ENCODE measurements around the gene ATP6AP1.
A peak's percentile ranks its signal among the peaks of the same experiment; 100 is the strongest.

Gene ATP6AP1

DNA sequence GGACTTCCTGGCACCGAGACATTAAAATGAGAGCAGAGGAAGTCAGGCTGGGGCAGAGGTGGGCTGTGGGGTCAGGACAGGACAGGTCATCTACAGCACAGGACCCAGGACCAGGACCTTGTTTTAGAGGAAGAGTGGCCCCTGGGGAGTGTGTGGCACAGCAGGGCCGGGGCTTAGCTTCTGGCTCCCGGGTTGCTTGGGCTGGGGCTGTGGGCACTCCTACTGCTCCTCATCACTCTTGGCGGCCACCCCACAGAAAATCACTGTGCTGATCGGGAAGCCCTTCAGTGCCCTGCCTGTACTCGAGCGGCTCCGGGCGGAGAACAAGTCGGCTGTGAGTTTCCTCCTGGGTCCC lies 8.1 kb upstream of the ATP6AP1 start:
- H3K4me3 ChIP-seq (ENCODE audit: low read depth, low read length): no peak overlapping the region
- DNase-seq (ENCODE audit: low read depth): no peak

DNA sequence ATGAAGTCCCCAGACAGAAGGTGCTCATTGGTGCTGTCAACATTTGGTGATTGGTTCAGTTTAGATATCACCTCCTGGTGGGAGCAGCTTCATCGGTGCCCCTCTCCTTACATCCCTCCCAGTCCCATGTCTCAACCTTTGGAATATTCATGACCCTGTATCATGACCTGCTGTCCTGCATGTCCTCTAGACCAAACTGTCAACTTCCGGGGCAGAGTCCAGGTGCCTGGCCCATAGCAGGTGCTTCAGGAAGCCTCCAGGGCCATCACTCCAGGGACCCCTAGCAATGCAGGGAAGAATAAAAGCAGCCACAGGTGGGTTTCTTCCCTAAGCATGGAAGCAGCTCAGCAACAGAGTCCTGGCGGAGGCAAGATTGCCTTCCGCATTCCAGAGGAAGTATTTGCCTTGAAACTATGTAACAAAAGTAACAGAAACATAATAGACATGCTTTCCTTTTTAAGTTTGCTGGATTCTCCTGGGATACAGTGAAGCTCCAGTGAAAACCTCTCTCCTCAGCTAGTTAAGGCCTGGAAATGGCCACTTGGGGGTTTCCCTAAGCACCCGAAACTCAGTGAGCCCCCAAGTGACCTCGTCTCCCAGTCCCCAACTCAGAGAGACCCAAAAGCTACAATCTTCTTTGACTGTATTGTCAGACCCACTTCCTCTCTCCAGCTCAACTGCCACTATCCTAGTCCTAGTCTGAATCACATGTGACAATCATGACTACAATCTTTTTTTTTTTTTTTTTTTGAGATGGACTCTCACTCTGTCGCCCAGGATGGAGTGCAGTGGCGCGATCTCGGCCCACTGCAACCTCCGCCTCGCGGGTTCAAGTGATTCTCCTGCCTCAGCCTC lies 1.3 kb upstream of the ATP6AP1 start:
- no peak overlapping the region for H3K4me3 ChIP-seq (ENCODE audit: low read depth, low read length)

DNA sequence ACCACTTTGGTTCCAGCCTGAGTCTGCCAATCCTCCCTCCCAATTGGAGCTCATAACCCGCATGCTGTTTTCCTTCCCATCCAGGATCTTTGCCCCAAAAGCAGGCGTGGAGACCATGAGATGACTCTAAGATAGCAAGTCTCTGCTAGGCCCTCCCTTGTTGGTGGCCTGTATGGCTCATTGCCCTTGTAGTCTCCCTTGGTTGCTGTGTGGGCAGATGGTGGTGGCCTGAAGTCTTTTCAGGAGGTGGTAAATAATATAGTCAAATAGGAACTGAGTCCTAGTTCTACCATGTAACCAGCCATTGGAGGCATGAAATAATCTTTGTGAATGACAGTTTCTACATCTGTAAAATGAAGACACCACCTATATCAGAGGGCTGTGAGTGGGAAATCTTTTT lies 1.2 kb downstream of the ATP6AP1 start:
- DNase-seq (ENCODE audit: low read depth): no peak
- no peak overlapping the region for H3K4me3 ChIP-seq (ENCODE audit: low read depth, low read length)

More for the DNA sequence above, 1.3 kb upstream of the ATP6AP1 start:
- no peak for DNase-seq (ENCODE audit: low read depth)

DNA sequence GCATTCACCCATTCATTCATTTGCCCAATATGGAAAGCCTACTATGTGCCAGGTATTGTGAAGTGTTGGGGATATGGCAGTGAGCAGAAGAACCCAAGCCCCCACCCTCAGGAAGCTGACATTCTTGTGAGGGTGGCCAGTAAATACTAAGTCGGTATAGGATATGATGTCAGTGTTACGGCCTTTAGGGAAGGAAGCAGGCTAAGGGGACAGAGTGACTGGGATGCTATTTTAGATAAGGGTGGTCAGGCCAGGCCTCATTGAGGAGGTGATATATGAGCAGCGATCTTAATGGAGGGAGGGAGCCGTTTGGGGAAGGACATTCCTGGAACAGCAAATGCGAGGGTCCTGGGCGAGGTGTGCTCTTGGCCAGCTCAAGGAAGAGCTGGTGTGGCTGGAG lies 2.0 kb downstream of the ATP6AP1 start:
- no peak for DNase-seq (ENCODE audit: low read depth)

DNA sequence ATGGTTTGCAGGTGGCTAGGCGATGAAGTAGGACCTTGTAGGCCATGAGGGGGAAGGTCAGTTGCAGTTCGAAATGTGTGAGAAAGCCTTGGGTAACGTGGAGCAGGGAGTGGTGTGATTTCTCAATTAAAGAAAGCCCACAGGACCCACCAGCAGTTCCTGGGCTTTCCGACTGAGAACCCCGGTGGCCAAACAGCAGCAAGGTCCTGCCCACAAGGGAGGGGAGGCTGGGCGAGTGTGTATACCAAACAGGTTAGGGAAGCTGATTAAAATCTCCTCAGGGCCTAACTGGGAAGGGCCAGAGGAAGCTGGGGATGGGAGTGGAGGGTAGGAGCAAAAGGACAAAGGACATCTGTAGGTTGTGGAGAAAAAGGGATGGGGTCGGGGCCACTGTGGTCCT lies 2.4 kb downstream of the ATP6AP1 start:
- DNase-seq (ENCODE audit: low read depth): no peak
- no peak overlapping the region for H3K4me3 ChIP-seq (ENCODE audit: low read depth, low read length)

More for the DNA sequence above, 2.0 kb downstream of the ATP6AP1 start:
- no peak overlapping the region for H3K4me3 ChIP-seq (ENCODE audit: low read depth, low read length)

DNA sequence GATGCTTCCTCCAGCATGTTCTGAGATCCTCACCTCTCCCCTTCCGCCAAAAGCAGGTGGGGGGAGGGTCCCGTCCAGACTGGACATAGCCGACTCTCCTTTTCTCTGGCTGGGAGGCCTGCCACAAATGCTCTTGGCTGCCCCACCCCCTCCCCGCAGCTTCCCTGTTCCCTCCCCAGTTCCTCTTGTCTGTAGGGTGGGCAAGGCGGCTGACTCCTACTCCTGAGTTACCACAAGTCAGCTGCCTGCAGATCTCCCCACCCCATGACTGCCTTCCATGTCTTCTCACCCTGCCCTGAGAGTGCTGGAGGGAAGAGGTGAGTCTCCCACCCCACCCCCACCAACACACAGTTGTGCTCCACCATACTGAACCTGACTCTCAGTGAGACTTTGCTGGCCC lies 2.9 kb downstream of the ATP6AP1 start:
- no peak overlapping the region for H3K4me3 ChIP-seq (ENCODE audit: low read depth, low read length)
- DNase-seq (ENCODE audit: low read depth): no peak

DNA sequence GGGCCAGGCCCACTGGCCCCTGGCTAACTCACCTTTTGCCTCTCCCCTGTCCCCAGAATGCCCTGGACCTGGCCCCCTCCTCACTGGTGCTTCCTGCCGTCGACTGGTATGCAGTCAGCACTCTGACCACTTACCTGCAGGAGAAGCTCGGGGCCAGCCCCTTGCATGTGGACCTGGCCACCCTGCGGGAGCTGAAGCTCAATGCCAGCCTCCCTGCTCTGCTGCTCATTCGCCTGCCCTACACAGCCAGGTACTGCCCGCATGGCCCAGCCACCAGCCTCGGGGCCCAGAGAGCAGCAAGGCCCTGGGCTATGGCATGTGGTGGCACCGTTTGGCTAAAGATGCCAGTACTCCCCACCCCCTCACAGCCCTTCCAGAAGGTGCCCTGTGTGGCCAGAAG lies 3.7 kb downstream of the ATP6AP1 start:
- no peak overlapping the region for H3K4me3 ChIP-seq (ENCODE audit: low read depth, low read length)
- no peak for DNase-seq (ENCODE audit: low read depth)

DNA sequence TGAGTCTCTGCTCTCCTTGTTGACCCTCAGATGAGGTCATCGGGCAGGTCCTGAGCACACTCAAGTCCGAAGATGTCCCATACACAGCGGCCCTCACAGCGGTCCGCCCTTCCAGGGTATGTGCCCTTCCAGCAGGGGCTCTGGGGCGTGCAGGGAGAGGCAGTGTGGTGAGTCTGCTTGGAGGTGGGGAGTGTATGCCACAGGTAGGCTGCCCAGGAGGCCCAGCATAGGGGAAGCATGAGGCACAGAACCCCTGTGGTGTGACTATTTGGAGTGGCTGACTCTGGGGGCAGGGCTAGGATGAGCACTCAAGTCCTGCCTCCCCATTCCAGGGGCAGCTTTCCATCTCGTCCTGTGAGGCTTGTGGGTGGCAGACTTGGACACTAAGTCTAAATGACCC lies 5.1 kb downstream of the ATP6AP1 start:
- no peak for DNase-seq (ENCODE audit: low read depth)

DNA sequence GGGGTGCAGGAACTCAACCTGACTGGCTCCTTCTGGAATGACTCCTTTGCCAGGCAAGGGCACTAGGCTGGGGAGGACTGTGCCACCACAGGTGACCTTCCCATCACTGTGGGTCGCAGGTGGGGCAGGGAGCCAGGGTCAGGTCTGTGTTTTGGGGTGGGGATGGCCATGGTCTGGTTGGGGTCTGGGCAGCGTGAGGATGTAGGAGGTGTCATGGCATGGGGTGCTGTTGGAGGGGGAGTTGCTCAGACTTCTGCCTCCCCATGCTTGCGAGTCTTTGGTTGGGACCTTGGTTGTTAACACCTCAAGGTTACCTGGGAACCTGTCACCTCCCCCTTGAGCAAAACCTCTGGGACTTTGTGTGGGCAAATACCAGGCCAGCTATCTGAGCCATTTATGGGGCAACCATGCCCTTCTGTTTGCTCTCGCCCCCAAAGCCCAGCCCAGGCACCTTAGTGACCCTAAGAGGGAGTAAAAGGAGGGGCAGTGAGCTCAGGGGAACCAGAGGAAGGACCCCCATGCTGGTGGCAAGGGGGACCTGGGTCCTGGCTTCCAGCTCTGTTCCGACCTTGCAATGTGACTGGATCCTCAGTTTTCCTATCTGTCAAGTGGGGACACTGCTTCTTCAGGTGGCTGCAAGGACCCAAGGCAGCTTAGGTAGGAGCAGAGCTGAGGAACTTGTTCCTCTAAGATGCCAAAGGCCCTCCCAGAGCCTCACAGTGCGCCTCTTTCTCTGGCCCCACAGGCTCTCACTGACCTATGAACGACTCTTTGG lies 6.1 kb downstream of the ATP6AP1 start:
- H3K4me3 ChIP-seq (ENCODE audit: low read depth, low read length): no peak overlapping the region
- no peak for DNase-seq (ENCODE audit: low read depth)

More for the DNA sequence above, 5.1 kb downstream of the ATP6AP1 start:
- H3K4me3 ChIP-seq (ENCODE audit: low read depth, low read length): no peak overlapping the region

DNA sequence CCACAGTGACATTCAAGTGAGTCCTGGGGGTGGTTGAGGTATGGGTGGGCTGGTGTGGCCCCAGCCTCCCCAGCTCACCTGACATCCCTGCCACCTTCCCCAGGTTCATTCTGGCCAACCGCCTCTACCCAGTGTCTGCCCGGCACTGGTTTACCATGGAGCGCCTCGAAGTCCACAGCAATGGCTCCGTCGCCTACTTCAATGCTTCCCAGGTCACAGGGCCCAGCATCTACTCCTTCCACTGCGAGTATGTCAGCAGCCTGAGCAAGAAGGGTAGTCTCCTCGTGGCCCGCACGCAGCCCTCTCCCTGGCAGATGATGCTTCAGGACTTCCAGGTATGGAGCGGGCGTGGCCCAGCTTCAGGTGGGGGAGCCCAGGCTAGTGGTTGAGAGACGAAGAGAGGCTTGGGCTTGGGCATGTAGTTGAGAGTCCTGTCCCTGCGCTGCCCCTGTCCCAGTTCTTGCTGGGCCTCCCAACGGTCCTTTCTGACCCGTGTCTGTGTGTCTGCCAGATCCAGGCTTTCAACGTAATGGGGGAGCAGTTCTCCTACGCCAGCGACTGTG lies 6.8 kb downstream of the ATP6AP1 start:
- H3K4me3 ChIP-seq (ENCODE audit: low read depth, low read length): no peak overlapping the region
- no peak for DNase-seq (ENCODE audit: low read depth)

DNA sequence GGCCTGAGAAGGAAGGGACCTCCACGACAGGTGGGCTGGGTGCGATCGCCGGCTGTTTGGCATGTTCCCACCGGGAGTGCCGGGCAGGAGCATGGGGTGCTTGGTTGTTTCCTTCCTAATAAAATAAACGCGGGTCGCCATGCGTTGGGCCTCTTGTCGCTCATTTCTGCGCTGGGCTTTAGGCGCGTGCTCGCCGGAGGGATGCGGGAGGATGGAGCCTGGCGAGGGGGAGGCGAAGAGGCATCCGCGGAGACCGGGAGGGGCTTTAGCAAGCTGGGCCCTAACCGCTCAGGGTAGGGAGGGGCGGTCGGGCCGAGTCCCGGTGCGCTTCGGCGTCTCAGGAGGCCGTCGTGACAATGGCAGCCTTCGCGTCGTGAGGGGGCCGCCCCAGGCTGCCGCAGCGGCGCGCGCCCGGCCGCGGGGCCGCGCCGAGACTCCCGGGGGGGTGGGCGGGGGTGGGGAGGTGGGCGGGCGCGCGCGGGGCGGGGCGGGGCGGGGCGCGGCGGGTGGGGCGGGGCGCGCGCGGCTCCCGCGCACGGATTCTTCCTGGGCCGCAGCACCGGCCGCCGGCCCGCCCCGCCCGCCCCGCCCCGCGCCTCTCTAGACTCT lies 8.0 kb downstream of the ATP6AP1 start:
- H3K4me3 ChIP-seq (ENCODE audit: low read depth, low read length): peak overlapping the region; percentile 56
- no peak for DNase-seq (ENCODE audit: low read depth)

DNA sequence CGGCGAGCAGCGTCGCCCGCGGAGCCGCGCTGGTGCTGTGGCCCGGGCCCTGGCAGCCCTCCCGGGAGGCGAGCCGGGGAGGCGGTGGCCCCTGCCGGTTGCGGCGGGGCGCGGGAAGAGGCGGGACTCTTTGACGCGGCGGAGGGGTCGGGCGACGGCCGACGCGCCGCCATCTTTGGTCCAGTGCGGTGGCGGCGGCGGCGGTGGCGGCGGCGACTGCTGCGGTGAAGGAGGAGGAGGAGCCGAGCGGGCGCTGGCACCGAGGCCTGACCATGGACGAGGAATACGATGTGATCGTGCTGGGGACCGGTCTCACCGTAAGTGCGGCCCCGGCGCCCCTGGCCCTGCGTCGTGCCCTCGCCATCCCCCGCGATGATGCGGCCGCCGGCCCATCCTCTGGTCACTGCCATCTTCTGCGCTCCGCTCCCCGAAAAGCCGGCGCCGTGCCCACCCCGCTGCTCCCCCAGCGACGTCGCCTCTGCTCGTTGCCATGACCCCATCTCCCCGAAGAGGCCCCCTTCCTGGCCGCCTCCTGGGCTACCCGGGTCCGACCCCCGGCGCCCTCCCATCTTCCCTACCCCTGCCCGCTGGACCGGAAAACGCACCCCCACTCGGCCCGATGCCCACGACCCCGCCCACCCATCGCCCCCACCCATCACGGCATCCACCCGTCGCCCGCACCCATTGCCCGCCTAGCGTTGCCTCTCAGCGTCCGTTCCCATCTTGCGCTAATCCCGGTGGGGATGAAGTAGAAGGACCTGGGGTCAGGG lies 8.7 kb downstream of the ATP6AP1 start, which contains the start of gene GDI1:
Gene GDI1 (plus strand): TSS at position 172 of the 770 bp plus-strand sequence. CDS start 101 bp downstream, at position 273.
- H3K4me3 ChIP-seq (ENCODE audit: low read depth, low read length): peak within 1 kb of the TSS; percentile 56
- DNase-seq (ENCODE audit: low read depth): no peak

DNA sequence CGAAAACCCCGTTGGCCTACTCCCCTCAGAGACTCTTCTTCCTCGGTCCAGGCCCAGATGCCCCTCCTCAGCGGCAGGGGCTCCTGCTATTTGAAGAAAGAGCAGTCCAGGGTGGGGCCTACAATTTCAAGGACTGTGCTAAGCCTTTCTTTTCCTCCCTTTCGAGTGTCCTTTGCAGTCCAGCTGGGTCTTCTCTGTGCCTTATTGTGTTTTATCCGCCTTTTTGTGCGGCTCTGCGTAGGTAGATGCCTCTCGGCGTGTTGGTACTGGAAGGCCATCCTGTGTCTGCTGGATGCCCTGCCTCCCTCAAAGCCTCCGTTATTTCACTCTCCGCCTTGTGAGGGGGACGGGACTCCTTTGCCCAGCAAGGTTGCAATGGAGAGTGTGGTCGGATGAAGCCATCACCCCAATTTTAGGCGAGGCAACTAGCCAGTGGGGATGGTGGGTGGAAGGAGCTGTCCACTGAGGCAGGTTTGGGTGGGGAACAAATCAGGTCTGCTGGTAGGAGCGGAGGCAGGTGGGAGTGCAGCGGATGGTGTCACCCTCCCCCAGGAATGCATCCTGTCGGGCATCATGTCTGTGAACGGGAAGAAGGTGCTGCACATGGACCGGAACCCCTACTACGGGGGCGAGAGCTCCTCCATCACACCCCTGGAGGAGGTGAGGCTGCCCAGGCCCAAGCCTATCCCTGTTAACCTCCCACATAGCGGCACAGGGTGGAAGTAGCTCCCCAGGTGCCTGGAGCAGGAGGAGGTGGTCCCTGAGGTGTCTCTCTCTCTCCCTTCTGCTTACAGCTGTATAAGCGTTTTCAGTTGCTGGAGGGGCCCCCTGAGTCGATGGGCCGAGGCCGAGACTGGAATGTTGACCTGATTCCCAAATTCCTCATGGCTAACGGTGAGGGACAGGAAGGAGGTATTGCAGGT lies 9.8 kb downstream of the ATP6AP1 start:
- DNase-seq (ENCODE audit: low read depth): no peak
- peak overlapping the region; percentile 56 for H3K4me3 ChIP-seq (ENCODE audit: low read depth, low read length)

DNA sequence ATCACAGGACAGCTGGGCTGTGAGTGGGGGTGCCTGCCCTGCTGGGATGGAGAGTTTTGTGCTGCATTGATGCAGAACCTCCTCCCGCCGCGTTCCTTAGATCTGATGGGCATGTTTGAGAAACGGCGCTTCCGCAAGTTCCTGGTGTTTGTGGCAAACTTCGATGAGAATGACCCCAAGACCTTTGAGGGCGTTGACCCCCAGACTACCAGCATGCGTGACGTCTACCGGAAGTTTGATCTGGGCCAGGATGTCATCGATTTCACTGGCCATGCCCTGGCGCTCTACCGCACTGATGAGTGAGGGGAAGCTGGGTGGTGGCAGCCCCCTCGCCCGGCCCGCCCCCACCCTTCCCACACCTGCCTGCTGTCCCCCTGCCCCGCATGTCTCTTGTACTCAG lies 11.4 kb downstream of the ATP6AP1 start:
- H3K4me3 ChIP-seq (ENCODE audit: low read depth, low read length): no peak overlapping the region

DNA sequence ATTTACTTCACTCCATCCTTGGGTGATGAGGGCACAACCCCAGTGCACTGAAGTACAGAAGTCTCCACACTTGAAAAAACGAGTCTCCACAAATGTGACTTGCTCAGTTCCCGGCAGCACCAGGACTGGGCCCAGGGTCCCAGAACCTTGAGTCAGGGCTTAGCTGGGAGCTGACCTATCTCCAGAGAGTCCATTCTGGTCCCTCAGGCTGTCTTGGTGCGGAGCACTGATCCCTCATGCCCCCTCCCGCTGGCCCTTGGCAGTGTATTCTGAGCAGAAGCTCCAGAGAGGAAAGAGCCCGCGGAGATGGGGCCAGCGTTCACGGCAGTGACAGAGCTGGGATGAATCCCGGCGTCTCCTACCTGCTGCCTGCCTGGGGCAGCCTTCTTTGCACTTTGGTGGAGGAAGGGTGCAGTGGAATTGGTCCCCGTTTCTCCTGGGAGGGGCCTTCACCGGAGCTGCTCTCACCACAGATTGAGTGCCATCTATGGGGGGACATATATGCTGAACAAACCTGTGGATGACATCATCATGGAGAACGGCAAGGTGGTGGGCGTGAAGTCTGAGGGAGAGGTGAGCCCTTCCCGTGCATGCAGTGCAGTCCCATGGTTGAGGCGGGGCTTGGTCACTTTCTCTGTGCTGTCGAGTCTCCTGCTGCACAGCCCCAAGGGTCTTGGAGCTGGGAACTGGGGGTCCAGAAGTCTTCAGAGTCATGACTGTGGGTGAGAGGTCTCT lies 12.3 kb downstream of the ATP6AP1 start:
- no peak overlapping the region for H3K4me3 ChIP-seq (ENCODE audit: low read depth, low read length)
- no peak for DNase-seq (ENCODE audit: low read depth)

More for the DNA sequence above, 11.4 kb downstream of the ATP6AP1 start:
- no peak for DNase-seq (ENCODE audit: low read depth)

DNA sequence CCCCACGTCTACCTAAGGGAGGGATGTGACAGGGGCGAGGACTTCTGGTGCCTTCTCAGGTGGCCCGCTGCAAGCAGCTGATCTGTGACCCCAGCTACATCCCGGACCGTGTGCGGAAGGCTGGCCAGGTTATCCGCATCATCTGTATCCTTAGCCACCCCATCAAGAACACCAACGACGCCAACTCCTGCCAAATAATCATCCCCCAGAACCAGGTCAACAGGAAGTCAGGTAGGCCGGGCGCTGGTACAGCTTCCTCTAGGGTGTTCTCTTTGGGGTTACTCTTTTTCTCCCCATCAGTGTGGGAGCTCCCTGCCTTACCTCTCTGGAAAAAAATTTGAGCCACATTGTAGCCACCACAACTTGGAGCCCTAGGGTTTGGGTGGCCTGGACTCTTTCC lies 13.1 kb downstream of the ATP6AP1 start:
- no peak for DNase-seq (ENCODE audit: low read depth)
- no peak overlapping the region for H3K4me3 ChIP-seq (ENCODE audit: low read depth, low read length)

DNA sequence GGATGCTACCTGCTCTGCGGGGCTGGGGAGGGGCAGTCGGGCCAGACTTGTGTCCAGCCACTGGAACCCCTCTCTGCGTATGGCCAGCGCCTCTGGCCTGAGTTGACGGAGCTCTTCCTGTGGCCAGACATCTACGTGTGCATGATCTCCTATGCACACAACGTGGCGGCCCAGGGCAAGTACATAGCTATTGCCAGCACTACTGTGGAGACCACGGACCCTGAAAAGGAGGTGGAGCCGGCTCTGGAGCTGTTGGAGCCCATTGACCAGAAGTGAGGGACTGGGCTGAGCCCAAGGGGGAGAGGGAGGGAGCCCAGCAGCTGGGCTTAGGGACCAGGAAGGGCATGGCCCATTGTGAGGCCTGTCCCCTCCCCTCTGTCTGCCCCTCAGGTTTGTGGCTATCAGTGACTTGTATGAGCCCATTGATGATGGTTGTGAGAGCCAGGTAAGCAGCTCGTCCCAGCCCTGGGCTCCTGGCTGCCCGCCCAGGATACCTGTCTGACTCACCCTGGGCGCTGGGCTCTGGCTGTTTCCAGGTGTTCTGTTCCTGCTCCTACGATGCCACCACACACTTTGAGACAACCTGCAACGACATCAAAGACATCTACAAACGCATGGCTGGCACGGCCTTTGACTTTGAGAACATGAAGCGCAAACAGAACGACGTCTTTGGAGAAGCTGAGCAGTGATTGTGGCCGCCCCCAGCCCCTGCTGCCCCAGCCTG lies 13.7 kb downstream of the ATP6AP1 start:
- no peak overlapping the region for H3K4me3 ChIP-seq (ENCODE audit: low read depth, low read length)
- no peak for DNase-seq (ENCODE audit: low read depth)

All from skeletal muscle cell (primary cell).